Osteocyte (in vitro differentiated cells): Measurements from ENCODE around the gene OLFML2B. TPM values are rescaled to one million over a fixed set of nuclear protein-coding genes. Genes with fewer than 3 reads are reported as not detected.

ENCODE experiments used
- DNase-seq: peaks from one replicate; pipeline ENCODE4 v3.0.0; 2021; ENCODE audit warnings: mixed read lengths; ENCODE audit not compliant: unreplicated experiment; ENCODE audit errors: extremely low spot score
- H3K27ac Mint-ChIP-seq: one replicate; pipeline ENCODE4 v1.8.0; 2021; ENCODE audit warnings: mild to moderate bottlenecking, mixed read lengths; ENCODE audit not compliant: unreplicated experiment
- H3K27me3 Mint-ChIP-seq: one replicate; pipeline ENCODE4 v1.8.0; 2021; ENCODE audit warnings: mixed read lengths; ENCODE audit not compliant: unreplicated experiment
- H3K36me3 Mint-ChIP-seq: one replicate; pipeline ENCODE4 v1.8.0; 2021; ENCODE audit warnings: mixed read lengths; ENCODE audit not compliant: unreplicated experiment
- H3K4me1 Mint-ChIP-seq: one replicate; pipeline ENCODE4 v1.8.0; 2021; ENCODE audit warnings: mixed read lengths; ENCODE audit not compliant: unreplicated experiment
- H3K4me3 Mint-ChIP-seq: one replicate; pipeline ENCODE4 v1.8.0; 2021; ENCODE audit warnings: mild to moderate bottlenecking, moderate library complexity, mixed read lengths; ENCODE audit not compliant: unreplicated experiment
- H3K9me3 Mint-ChIP-seq: one replicate; pipeline ENCODE4 v1.8.0; 2021; ENCODE audit warnings: mixed read lengths; ENCODE audit not compliant: unreplicated experiment
- CTCF ChIP-seq: fragments of 200-600 bp; sonication (generic); IDR thresholded peaks from 2 replicates; pipeline ENCODE4 v1.5.0; 2021; ENCODE audit warnings: antibody characterized with exemption, mild to moderate bottlenecking, moderate library complexity
- total RNA-seq: library from RNA; stranded (reverse); gene quantifications from 2 replicates; pipeline ENCODE4 v1.2.1, GENCODE V29; 2021

OLFML2B gene
- total RNA-seq, 1 donor from 2014 or later = 66.7 TPM

- TF ChIP-seq CTCF = no peak
- H3K27me3 Mint-ChIP-seq = peaks cover 14% of the 10 kb centered on the region
- H3K4me3 Mint-ChIP-seq = no peak overlapping the region
- H3K27ac Mint-ChIP-seq = no peak overlapping the region
- DNase-seq = no peak
- peaks cover 2% of the 10 kb centered on the region for H3K4me1 Mint-ChIP-seq
- H3K9me3 Mint-ChIP-seq = no peaks in the 10 kb centered on the region
- H3K36me3 Mint-ChIP-seq = no peaks in the 10 kb centered on the region
Observed at GRCh38 chr1:162038624-162039023, 15.0 kb upstream of the OLFML2B start.

GRCh38 chr1:162036163-162036562, 12.5 kb upstream of the OLFML2B start:
- H3K9me3 Mint-ChIP-seq = no peaks in the 10 kb centered on the region
- H3K27ac Mint-ChIP-seq = no peak overlapping the region
- peaks cover 13% of the 10 kb centered on the region for H3K27me3 Mint-ChIP-seq
- H3K4me3 Mint-ChIP-seq = no peak overlapping the region
- H3K36me3 Mint-ChIP-seq = no peaks in the 10 kb centered on the region
- H3K4me1 Mint-ChIP-seq = peaks cover 5% of the 10 kb centered on the region
- no peak for DNase-seq
- TF ChIP-seq CTCF = no peak

GRCh38 chr1:162035241-162035640, 11.6 kb upstream of the OLFML2B start:
- no peak for DNase-seq
- H3K36me3 Mint-ChIP-seq = no peaks in the 10 kb centered on the region
- H3K4me3 Mint-ChIP-seq = no peak overlapping the region
- peaks cover 10% of the 10 kb centered on the region for H3K27me3 Mint-ChIP-seq
- H3K4me1 Mint-ChIP-seq = peaks cover 5% of the 10 kb centered on the region
- no peak overlapping the region for H3K27ac Mint-ChIP-seq
- no peaks in the 10 kb centered on the region for H3K9me3 Mint-ChIP-seq
- TF ChIP-seq CTCF = no peak

- peaks cover 5% of the 10 kb centered on the region for H3K4me1 Mint-ChIP-seq
- H3K36me3 Mint-ChIP-seq = no peaks in the 10 kb centered on the region
- H3K4me3 Mint-ChIP-seq = no peak overlapping the region
- DNase-seq = no peak
- no peaks in the 10 kb centered on the region for H3K9me3 Mint-ChIP-seq
- no peak overlapping the region for H3K27ac Mint-ChIP-seq
- no peak for TF ChIP-seq CTCF
- H3K27me3 Mint-ChIP-seq = peaks cover 3% of the 10 kb centered on the region
Observed at GRCh38 chr1:162033428-162033827, 9.8 kb upstream of the OLFML2B start.

GRCh38 chr1:162030759-162031280, 7.2 kb upstream of the OLFML2B start:
- peaks cover 5% of the 10 kb centered on the region for H3K4me1 Mint-ChIP-seq
- no peak overlapping the region for H3K4me3 Mint-ChIP-seq
- no peak for TF ChIP-seq CTCF
- no peak overlapping the region for H3K27ac Mint-ChIP-seq
- no peaks in the 10 kb centered on the region for H3K36me3 Mint-ChIP-seq
- H3K9me3 Mint-ChIP-seq = peaks cover 9% of the 10 kb centered on the region
- no peak for DNase-seq
- peaks cover 3% of the 10 kb centered on the region for H3K27me3 Mint-ChIP-seq
